SK-N-SH (cell line): ENCODE results near the gene PRTFDC1. TPM values are rescaled to one million over a fixed set of nuclear protein-coding genes. Genes with fewer than 3 reads are reported as not detected.

Experiments
- CTCF ChIA-PET: fragments of 300-600, 350-600 bp; formaldehyde crosslinking; extraction: SDS; loops from one replicate; lab custom pipeline; 2021; lab: Yijun Ruan, JAX
- POLR2A ChIA-PET: fragments of 350-600 bp; sonication (Branson Sonifier 250); formaldehyde crosslinking; extraction: SDS; loops from one replicate; lab custom pipeline; 2020; ENCODE audit warnings: antibody characterized with exemption, inconsistent platforms; lab: Yijun Ruan, JAX
- DNase-seq: peaks from one replicate; pipeline ENCODE4 v3.0.0; 2012
- H2AFZ ChIP-seq: fragments of 200-600 bp; sonication (generic); 2 replicates; pipeline ENCODE4 v1.8.1; 2016; ENCODE audit warnings: antibody characterized with exemption, mild to moderate bottlenecking, low read depth
- H3F3A ChIP-seq: fragments of 200-600 bp; sonication (generic); replicated peaks from 2 replicates; pipeline ENCODE3; 2016; ENCODE audit warnings: antibody characterized with exemption, mild to moderate bottlenecking; ENCODE audit not compliant: insufficient read depth
- H3K27ac ChIP-seq, 2 experiments: fragments of 200-500 bp in 1 of 2; fragments of 200-600 bp in 1 of 2; sonication (Bioruptor generic) in 1 of 2; sonication (generic), shearing (Covaris generic) in 1 of 2; 2 replicates each; pipeline versions ENCODE4 v1.5.1 to v1.6.1; 2014 to 2016; ENCODE audit warnings: low read depth in 2 of 2, inconsistent platforms in 1 of 2, low read length in 1 of 2, mild to moderate bottlenecking in 1 of 2, mixed read lengths in 1 of 2
- H3K27me3 ChIP-seq: fragments of 200-600 bp; sonication (generic), shearing (Covaris generic); 2 replicates; pipeline ENCODE4 v1.6.1; 2016; ENCODE audit warnings: mixed run types; ENCODE audit not compliant: insufficient read depth
- H3K36me3 ChIP-seq, 2 experiments: fragments of 200-500 bp in 1 of 2; fragments of 200-600 bp in 1 of 2; sonication (Bioruptor generic) in 1 of 2; sonication (generic) in 1 of 2; replicated peaks in 1 of 2; 2 replicates each; pipeline versions ENCODE3 to v1.5.1; 2014 to 2016; ENCODE audit warnings: low read length in 1 of 2, mild to moderate bottlenecking in 1 of 2; ENCODE audit not compliant: insufficient read depth in 2 of 2, control insufficient read depth in 1 of 2
- H3K4me1 ChIP-seq, 2 experiments: fragments of 200-500 bp in 1 of 2; fragments of 200-600 bp in 1 of 2; sonication (Bioruptor generic) in 1 of 2; sonication (generic), shearing (Covaris generic) in 1 of 2; 2 replicates each; pipeline versions ENCODE4 v1.5.1 to v1.6.1; 2014 to 2016; ENCODE audit warnings: low read depth in 1 of 2, low read length in 1 of 2, mixed run types in 1 of 2; ENCODE audit not compliant: insufficient read depth in 2 of 2, control insufficient read depth in 1 of 2
- H3K4me2 ChIP-seq: fragments of 200-600 bp; sonication (generic), shearing (Covaris generic); 2 replicates; pipeline ENCODE4 v1.6.1; 2017; ENCODE audit warnings: mixed run types
- H3K4me3 ChIP-seq, 2 experiments: fragments of 200-500 bp in 1 of 2; fragments of 200-600 bp in 1 of 2; sonication (Bioruptor generic) in 1 of 2; sonication (generic), shearing (Covaris generic) in 1 of 2; 2 replicates each; pipeline versions ENCODE4 v1.5.1 to v1.8.1; 2014 to 2016; ENCODE audit warnings: low read depth in 2 of 2, inconsistent platforms in 1 of 2, low read length in 1 of 2, mild to moderate bottlenecking in 1 of 2, mixed read lengths in 1 of 2, moderate library complexity in 1 of 2
- H3K79me2 ChIP-seq: fragments of 200-600 bp; sonication (generic); 2 replicates; pipeline ENCODE4 v1.8.1; 2017; ENCODE audit warnings: mild to moderate bottlenecking; ENCODE audit not compliant: insufficient read depth
- H3K9ac ChIP-seq: fragments of 200-600 bp; sonication (generic); 2 replicates; pipeline ENCODE4 v1.6.1; 2017; ENCODE audit warnings: mixed run types
- H3K9me2 ChIP-seq: fragments of 200-600 bp; sonication (generic); 2 replicates; pipeline ENCODE4 v1.6.1; 2017; ENCODE audit warnings: mixed run types
- H3K9me3 ChIP-seq: fragments of 200-600 bp; sonication (generic); 2 replicates; pipeline ENCODE4 v1.6.1; 2017; ENCODE audit warnings: mixed run types, mild to moderate bottlenecking, moderate library complexity
- H4K20me1 ChIP-seq: fragments of 200-600 bp; sonication (generic); 2 replicates; pipeline ENCODE4 v1.6.1; 2017; ENCODE audit warnings: mild to moderate bottlenecking, mixed run types; ENCODE audit not compliant: insufficient read depth
- ELF1 ChIP-seq: IDR thresholded peaks from 2 replicates; pipeline ENCODE4 v1.4.0; 2012
- FOSL2 ChIP-seq: IDR thresholded peaks from 2 replicates; pipeline ENCODE4 v1.4.0; 2012; ENCODE audit warnings: low read depth, mild to moderate bottlenecking, moderate library complexity, borderline replicate concordance
- FOXJ3 ChIP-seq: sonication (generic); formaldehyde crosslinking; IDR thresholded peaks from 2 replicates; pipeline ENCODE4 v1.5.1; 2020; ENCODE audit warnings: mild to moderate bottlenecking, missing genetic modification reagents
- GATA2 ChIP-seq: sonication (generic); formaldehyde crosslinking; IDR thresholded peaks from 2 replicates; pipeline ENCODE4 v1.5.0; 2020; ENCODE audit warnings: mild to moderate bottlenecking, missing genetic modification reagents
- IRF3 ChIP-seq: fragments of 150-350 bp; IDR thresholded peaks from 2 replicates; pipeline ENCODE4 v1.6.1; 2016; ENCODE audit warnings: mild to moderate bottlenecking, low read depth, low read length
- JUND ChIP-seq: IDR thresholded peaks from 2 replicates; pipeline ENCODE4 v1.4.0; 2012
- MAX ChIP-seq: IDR thresholded peaks from 2 replicates; pipeline ENCODE4 v1.4.0; 2012; ENCODE audit warnings: low read depth
- MXI1 ChIP-seq: IDR thresholded peaks from 2 replicates; pipeline ENCODE4 v1.6.1; 2012; ENCODE audit warnings: mild to moderate bottlenecking, low read depth, low read length, improper control_type of control experiment
- NRF1 ChIP-seq: IDR thresholded peaks from 2 replicates; pipeline ENCODE4 v1.6.1; 2012; ENCODE audit warnings: low read depth, mild to moderate bottlenecking, low read length
- POLR2AphosphoS5 ChIP-seq: IDR thresholded peaks from 2 replicates; pipeline ENCODE4 v1.6.1; 2012; ENCODE audit warnings: low read depth, low read length
- RAD21 ChIP-seq: IDR thresholded peaks from 2 replicates; pipeline ENCODE4 v1.6.1; 2012; ENCODE audit warnings: mild to moderate bottlenecking, low read length
- RCOR1 ChIP-seq: fragments of 150-350 bp; IDR thresholded peaks from 2 replicates; pipeline ENCODE4 v1.6.1; 2017; ENCODE audit warnings: antibody characterized with exemption, low read length
- RFX5 ChIP-seq: IDR thresholded peaks from 2 replicates; pipeline ENCODE4 v1.6.1; 2012; ENCODE audit warnings: mild to moderate bottlenecking, improper control_type of control experiment, low read length
- TAF1 ChIP-seq: IDR thresholded peaks from 2 replicates; pipeline ENCODE4 v1.6.1; 2012; ENCODE audit warnings: low read depth, mild to moderate bottlenecking, low read length, moderate library complexity, borderline replicate concordance
- TCF12 ChIP-seq: IDR thresholded peaks from 2 replicates; pipeline ENCODE4 v1.4.0; 2012
- USF2 ChIP-seq: fragments of 150-350 bp; IDR thresholded peaks from 2 replicates; pipeline ENCODE4 v1.6.1; 2017; ENCODE audit warnings: antibody characterized with exemption, low read length, low read depth, borderline replicate concordance
- YY1 ChIP-seq: IDR thresholded peaks from 2 replicates; pipeline ENCODE4 v1.4.0; 2012; ENCODE audit warnings: low read depth, mild to moderate bottlenecking
- ZBTB33 ChIP-seq: IDR thresholded peaks from 2 replicates; pipeline ENCODE4 v1.4.0; 2012; ENCODE audit warnings: low read depth, borderline replicate concordance
- WGBS: methylation state at CpG from one replicate; pipeline ENCODE4 v1.1.6; 2017; ENCODE audit warnings: low lambda C conversion rate; 5-methylcytosine and 5-hydroxymethylcytosine counted together
- polyA plus RNA-seq, 3 experiments: library from polyadenylated mRNA; depleted of rRNA; stranded (reverse); fragments of >200 nt; gene quantifications; 2 replicates each; pipeline ENCODE4 v1.2.3, GENCODE V29; 2012

The PRTFDC1 gene
- polyA plus RNA-seq, 1 of the 3 experiments (the other 2 are of a cell fraction) = 6.6 TPM

GRCh38 chr10:24983946-24984345 lies 31.5 kb upstream of the PRTFDC1 start:
- H3K9ac ChIP-seq = no peak overlapping the region
- no peak overlapping the region for H2AFZ ChIP-seq
- WGBS = 78% methylated on average over 3 of the region's 3 CpGs
- H3K4me1 ChIP-seq = no peaks in the 10 kb centered on the region
- no peaks in the 10 kb centered on the region for H3F3A ChIP-seq
- no peaks in the 10 kb centered on the region for H3K79me2 ChIP-seq
- no peak overlapping the region for H3K4me2 ChIP-seq
- DNase-seq = no peak
- ChIA-PET POLR2A (no interaction called here), CTCF (interaction anchor here (0.6 kb wide), 1 partner anchor 300 kb away, joined by 3 read pairs; no protein-coding TSS in a partner anchor)
- no peaks in the 10 kb centered on the region for H3K27me3 ChIP-seq
- TF ChIP-seq ELF1 (no peak), TAF1 (no peak), POLR2AphosphoS5 (no peak), GATA2 (CRISPR knock-in tag) (no peak), RFX5 (no peak)
- H3K9me2 ChIP-seq = no peaks in the 10 kb centered on the region
- no peaks in the 10 kb centered on the region for H4K20me1 ChIP-seq
- H3K9me3 ChIP-seq = no peaks in the 10 kb centered on the region
- no peaks in the 10 kb centered on the region for H3K36me3 ChIP-seq
- H3K27ac ChIP-seq = no peak overlapping the region
- H3K4me3 ChIP-seq = no peak overlapping the region

- CTCF ChIA-PET = interaction anchor here (0.6 kb wide), 1 partner anchor 299 kb away, joined by 3 read pairs; no protein-coding TSS in a partner anchor
- TF ChIP-seq POLR2AphosphoS5 (no peak), MAX (no peak), YY1 (no peak), FOSL2 (no peak), RFX5 (no peak)
- H3K27ac ChIP-seq = no peak overlapping the region
Measured at GRCh38 chr10:24983130-24983529, 30.7 kb upstream of the PRTFDC1 start.

GRCh38 chr10:24982319-24983112 lies 30.1 kb upstream of the PRTFDC1 start:
- Histone ChIP-seq H4K20me1 (no peaks in the 10 kb centered on the region), H3K4me3 (no peak overlapping the region), H3K79me2 (no peaks in the 10 kb centered on the region), H3K9ac (no peak overlapping the region), H3K27me3 (no peaks in the 10 kb centered on the region), H2AFZ (no peak overlapping the region), H3K4me1 (no peaks in the 10 kb centered on the region), H3K9me3 (no peaks in the 10 kb centered on the region), H3K27ac (no peak overlapping the region), H3K9me2 (no peaks in the 10 kb centered on the region), H3K36me3 (no peaks in the 10 kb centered on the region), H3F3A (no peaks in the 10 kb centered on the region), H3K4me2 (no peak overlapping the region)
- ChIA-PET CTCF (no interaction called here), POLR2A (no interaction called here)
- DNase-seq = no peak
- WGBS = 46% methylated on average over 1 of the region's 1 CpG
- TF ChIP-seq RAD21 (no peak), RCOR1 (no peak), JUND (no peak), TAF1 (no peak), MXI1 (no peak), FOXJ3 (CRISPR knock-in tag) (no peak), NRF1 (no peak), TCF12 (no peak), IRF3 (no peak), ZBTB33 (no peak), USF2 (no peak)

More at GRCh38 chr10:24983130-24983529, 30.7 kb upstream of the PRTFDC1 start:
- Histone ChIP-seq H3K27me3 (no peaks in the 10 kb centered on the region), H4K20me1 (no peaks in the 10 kb centered on the region), H3K9ac (no peak overlapping the region), H3K4me2 (no peak overlapping the region), H3F3A (no peaks in the 10 kb centered on the region), H2AFZ (no peak overlapping the region), H3K79me2 (no peaks in the 10 kb centered on the region), H3K4me1 (no peaks in the 10 kb centered on the region), H3K9me2 (no peaks in the 10 kb centered on the region), H3K4me3 (no peak overlapping the region), H3K9me3 (no peaks in the 10 kb centered on the region), H3K36me3 (no peaks in the 10 kb centered on the region)
- DNase-seq = no peak
- POLR2A ChIA-PET = no interaction called here
- WGBS = 95% methylated on average over 4 of the region's 4 CpGs
